Panc1 (cell line): ENCODE measurements around the gene SPAG5. TPM values are rescaled to one million over a fixed set of nuclear protein-coding genes. Genes with fewer than 3 reads are reported as not detected.

Experiments used
- ATAC-seq: fragments of 200-7000 bp; cut with Tn5 transposase; 2 replicates; pipeline ENCODE4 v1.9.1; 2020; ENCODE audit warnings: mild to moderate bottlenecking, moderate library complexity
- BruUV-seq: library from RNA; stranded (reverse); fragments of 400-500 nt; replicated peaks from 2 replicates; lab custom pipeline; 2021; lab: Mats Ljungman, UMichigan
- CTCF ChIA-PET: fragments of 300-600 bp; sonication (Branson Sonifier 250); formaldehyde crosslinking; loops from one replicate; lab custom pipeline; 2022; ENCODE audit warnings: antibody characterized with exemption; lab: Charles Lee
- POLR2A ChIA-PET: fragments of 300-600 bp; sonication (Branson Sonifier 250); formaldehyde crosslinking; loops from one replicate; lab custom pipeline; 2022; ENCODE audit warnings: antibody characterized with exemption; lab: Charles Lee
- DNase-seq: peaks from one replicate; pipeline ENCODE4 v3.0.0-alpha.2; 2010; ENCODE audit warnings: low read depth, low spot score
- H3K27ac ChIP-seq: 2 replicates; pipeline ENCODE4 v1.5.1; 2011; ENCODE audit warnings: mild to moderate bottlenecking, low read length, inconsistent platforms
- H3K27me3 ChIP-seq: fragments of 200-500 bp; sonication (Bioruptor generic); 2 replicates; pipeline ENCODE4 v1.6.0; 2014; ENCODE audit warnings: low read length, inconsistent platforms; ENCODE audit not compliant: control insufficient read depth, insufficient read depth
- H3K36me3 ChIP-seq: fragments of 200-500 bp; sonication (Bioruptor generic); 2 replicates; pipeline ENCODE4 v1.5.1; 2014; ENCODE audit warnings: inconsistent platforms, mild to moderate bottlenecking, low read length, moderate library complexity; ENCODE audit not compliant: control insufficient read depth, insufficient read depth
- H3K4me1 ChIP-seq: 2 replicates; pipeline ENCODE4 v1.5.1; 2011; ENCODE audit warnings: inconsistent platforms, mild to moderate bottlenecking, low read length, moderate library complexity; ENCODE audit not compliant: control insufficient read depth, insufficient read depth
- H3K4me3 ChIP-seq, 2 experiments: 2 replicates each; pipeline ENCODE4 v1.5.1; 2011 to 2012; ENCODE audit warnings: low read depth in 2 of 2, low read length in 2 of 2, mild to moderate bottlenecking in 2 of 2, inconsistent platforms in 1 of 2, moderate library complexity in 1 of 2
- H3K9me3 ChIP-seq: fragments of 200-500 bp; sonication (Bioruptor generic); 2 replicates; pipeline ENCODE4 v1.5.1; 2014; ENCODE audit warnings: low read depth, mild to moderate bottlenecking, inconsistent platforms, low read length, moderate library complexity; ENCODE audit not compliant: control insufficient read depth, insufficient read depth
- POLR2AphosphoS5 ChIP-seq: IDR thresholded peaks from 2 replicates; pipeline ENCODE4 v1.6.1; 2012; ENCODE audit warnings: mild to moderate bottlenecking, low read depth, low read length, moderate library complexity
- SIN3A ChIP-seq: IDR thresholded peaks from 2 replicates; pipeline ENCODE4 v1.6.1; 2012; ENCODE audit warnings: low read depth, mild to moderate bottlenecking, low read length, moderate library complexity, borderline replicate concordance; ENCODE audit not compliant: insufficient read depth
- TCF7L2 ChIP-seq: IDR thresholded peaks from 2 replicates; pipeline ENCODE4 v1.6.1; 2011; ENCODE audit warnings: mild to moderate bottlenecking, low read depth, low read length, inconsistent platforms
- in situ Hi-C: cut with HindIII; loops from 2 replicates; pipeline ENCODE4 v1.10.0; 2016; ENCODE audit warnings: low sequenced_read_pairs, low pct_unique_long_range_greater_than_20kb
- intact Hi-C: fragments of 100-400 bp; cut with micrococcal nuclease; formaldehyde crosslinking; loops from one replicate; pipeline ENCODE4 v1.10.0; 2022; ENCODE audit not compliant: unreplicated experiment
- total RNA-seq: library from RNA; stranded (reverse); gene quantifications from one replicate; pipeline ENCODE4 v1.2.1, GENCODE V29; 2021; ENCODE audit not compliant: unreplicated experiment
- TF ChIP-seq, protein P1 (sequence below), 2 experiments: IDR thresholded peaks; 2 replicates each; pipeline ENCODE4 v1.6.1; 2011 to 2012; ENCODE audit warnings: low read depth in 2 of 2, control low read depth in 1 of 2, low read length in 1 of 2, mild to moderate bottlenecking in 1 of 2, moderate library complexity in 1 of 2; ENCODE audit not compliant: insufficient read depth in 1 of 2
- TF ChIP-seq, protein P2 (sequence below): fragments of 450-650 bp; IDR thresholded peaks from 2 replicates; pipeline ENCODE4 v1.5.1; 2017; ENCODE audit warnings: mild to moderate bottlenecking

The SPAG5 gene
- total RNA-seq, 1 experiment from 2014 or later, result 152 TPM

DNA sequence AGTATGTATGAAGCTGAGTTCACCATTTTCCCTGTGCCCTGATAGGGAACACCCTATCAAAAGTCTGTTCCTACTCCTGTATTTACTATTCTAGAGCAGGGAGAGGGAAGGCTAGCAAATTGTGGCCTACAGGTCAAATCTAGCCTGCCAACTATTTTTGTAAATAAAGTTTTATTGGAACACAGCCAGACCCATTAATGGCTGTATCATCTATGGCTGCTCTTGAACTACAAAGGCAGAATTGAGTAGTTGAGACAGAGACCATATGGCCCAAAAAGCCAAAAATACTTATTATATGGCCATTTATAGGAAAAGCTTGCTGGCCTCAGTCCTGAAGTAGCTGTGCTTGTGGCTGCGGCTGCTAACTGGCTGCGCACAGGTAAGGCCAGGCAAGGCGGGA, 17.9 kb downstream of the SPAG5 start:
- intact Hi-C loops, result no loop called here
- no peak for TF ChIP-seq TCF7L2
- TF ChIP-seq, protein P1, sequence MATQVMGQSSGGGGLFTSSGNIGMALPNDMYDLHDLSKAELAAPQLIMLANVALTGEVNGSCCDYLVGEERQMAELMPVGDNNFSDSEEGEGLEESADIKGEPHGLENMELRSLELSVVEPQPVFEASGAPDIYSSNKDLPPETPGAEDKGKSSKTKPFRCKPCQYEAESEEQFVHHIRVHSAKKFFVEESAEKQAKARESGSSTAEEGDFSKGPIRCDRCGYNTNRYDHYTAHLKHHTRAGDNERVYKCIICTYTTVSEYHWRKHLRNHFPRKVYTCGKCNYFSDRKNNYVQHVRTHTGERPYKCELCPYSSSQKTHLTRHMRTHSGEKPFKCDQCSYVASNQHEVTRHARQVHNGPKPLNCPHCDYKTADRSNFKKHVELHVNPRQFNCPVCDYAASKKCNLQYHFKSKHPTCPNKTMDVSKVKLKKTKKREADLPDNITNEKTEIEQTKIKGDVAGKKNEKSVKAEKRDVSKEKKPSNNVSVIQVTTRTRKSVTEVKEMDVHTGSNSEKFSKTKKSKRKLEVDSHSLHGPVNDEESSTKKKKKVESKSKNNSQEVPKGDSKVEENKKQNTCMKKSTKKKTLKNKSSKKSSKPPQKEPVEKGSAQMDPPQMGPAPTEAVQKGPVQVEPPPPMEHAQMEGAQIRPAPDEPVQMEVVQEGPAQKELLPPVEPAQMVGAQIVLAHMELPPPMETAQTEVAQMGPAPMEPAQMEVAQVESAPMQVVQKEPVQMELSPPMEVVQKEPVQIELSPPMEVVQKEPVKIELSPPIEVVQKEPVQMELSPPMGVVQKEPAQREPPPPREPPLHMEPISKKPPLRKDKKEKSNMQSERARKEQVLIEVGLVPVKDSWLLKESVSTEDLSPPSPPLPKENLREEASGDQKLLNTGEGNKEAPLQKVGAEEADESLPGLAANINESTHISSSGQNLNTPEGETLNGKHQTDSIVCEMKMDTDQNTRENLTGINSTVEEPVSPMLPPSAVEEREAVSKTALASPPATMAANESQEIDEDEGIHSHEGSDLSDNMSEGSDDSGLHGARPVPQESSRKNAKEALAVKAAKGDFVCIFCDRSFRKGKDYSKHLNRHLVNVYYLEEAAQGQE (IDR thresholded peaks at IDR 0.05; ENCODE audit: insufficient read depth in 1 of 2, low read depth in 2 of 2, low read length in 1 of 2), result no peak
- TF ChIP-seq, protein P2, sequence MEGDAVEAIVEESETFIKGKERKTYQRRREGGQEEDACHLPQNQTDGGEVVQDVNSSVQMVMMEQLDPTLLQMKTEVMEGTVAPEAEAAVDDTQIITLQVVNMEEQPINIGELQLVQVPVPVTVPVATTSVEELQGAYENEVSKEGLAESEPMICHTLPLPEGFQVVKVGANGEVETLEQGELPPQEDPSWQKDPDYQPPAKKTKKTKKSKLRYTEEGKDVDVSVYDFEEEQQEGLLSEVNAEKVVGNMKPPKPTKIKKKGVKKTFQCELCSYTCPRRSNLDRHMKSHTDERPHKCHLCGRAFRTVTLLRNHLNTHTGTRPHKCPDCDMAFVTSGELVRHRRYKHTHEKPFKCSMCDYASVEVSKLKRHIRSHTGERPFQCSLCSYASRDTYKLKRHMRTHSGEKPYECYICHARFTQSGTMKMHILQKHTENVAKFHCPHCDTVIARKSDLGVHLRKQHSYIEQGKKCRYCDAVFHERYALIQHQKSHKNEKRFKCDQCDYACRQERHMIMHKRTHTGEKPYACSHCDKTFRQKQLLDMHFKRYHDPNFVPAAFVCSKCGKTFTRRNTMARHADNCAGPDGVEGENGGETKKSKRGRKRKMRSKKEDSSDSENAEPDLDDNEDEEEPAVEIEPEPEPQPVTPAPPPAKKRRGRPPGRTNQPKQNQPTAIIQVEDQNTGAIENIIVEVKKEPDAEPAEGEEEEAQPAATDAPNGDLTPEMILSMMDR, result no peak
- no peak for TF ChIP-seq POLR2AphosphoS5
- no peak for TF ChIP-seq SIN3A
- H3K4me1 ChIP-seq, result peaks cover 5% of the 10 kb centered on the region; the same call in 1 of the 2 replicates
- no peaks in the 10 kb centered on the region for H3K27me3 ChIP-seq
- ATAC-seq (no peak), DNase-seq (no peak)
- H3K36me3 ChIP-seq, result peaks cover 20% of the 10 kb centered on the region
- no peak overlapping the region for H3K4me3 ChIP-seq
- BruUV-seq, result no TSS peak
- no peak overlapping the region for H3K27ac ChIP-seq
- ChIA-PET CTCF (no interaction called here), POLR2A (no interaction called here)
- no peaks in the 10 kb centered on the region for H3K9me3 ChIP-seq
- in situ Hi-C loops, result no loop called here

DNA sequence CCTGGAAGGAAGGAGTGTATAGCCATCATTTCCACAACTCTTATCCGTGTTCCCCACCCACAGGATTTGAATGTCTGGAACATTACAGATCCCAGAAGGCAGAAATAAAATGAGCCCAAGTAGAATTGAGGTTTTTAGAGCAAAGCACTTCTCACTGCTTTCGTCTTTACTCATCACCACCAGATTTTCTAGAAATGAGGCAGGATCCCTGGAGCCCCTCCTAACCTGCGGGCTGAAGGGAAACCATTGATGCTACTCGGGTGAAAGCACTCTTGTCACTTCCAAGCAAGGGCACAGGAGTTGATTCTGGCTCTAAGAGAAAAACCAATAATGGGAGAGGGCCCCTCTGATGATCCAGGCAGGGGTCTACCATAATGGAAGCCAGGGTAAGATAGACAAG, 19.3 kb downstream of the SPAG5 start:
- DNase-seq, result no peak
- TF ChIP-seq POLR2AphosphoS5 (no peak), SIN3A (no peak), TCF7L2 (no peak)
- TF ChIP-seq, protein P2, result no peak
- TF ChIP-seq, protein P1 (IDR thresholded peaks at IDR 0.05; ENCODE audit: insufficient read depth in 1 of 2, low read depth in 2 of 2, low read length in 1 of 2), result no peak
- Histone ChIP-seq H3K27ac (no peak overlapping the region), H3K27me3 (no peaks in the 10 kb centered on the region), H3K4me1 (peaks cover 5% of the 10 kb centered on the region; the same call in 1 of the 2 replicates), H3K9me3 (no peaks in the 10 kb centered on the region), H3K36me3 (peaks cover 17% of the 10 kb centered on the region), H3K4me3 (no peak overlapping the region)
- CTCF ChIA-PET, result no interaction called here
- in situ Hi-C loops (no loop called here), intact Hi-C loops (no loop called here)
- ATAC-seq, result no peak
- no TSS peak for BruUV-seq
- POLR2A ChIA-PET, result no interaction called here
